ENCODE data around the gene ADAT2. TPM values are rescaled to one million over a fixed set of nuclear protein-coding genes. Genes with fewer than 3 reads are reported as not detected.
A peak's percentile ranks its signal among the peaks of the same experiment; 100 is the strongest.

ADAT2 gene
- total and polyA plus RNA-seq, 2 of the 8 experiments (the other 6 are each of a cell fraction or from before 2014, with no cell fraction given): 4.3 to 11.8 TPM

GRCh38 chr6:143374014-143374413, 76.5 kb downstream of the ADAT2 start:
- H2BK20ac ChIP-seq (ENCODE audit: low read length): no peak overlapping the region
- no peaks in the 10 kb centered on the region for H4K20me1 ChIP-seq (replicated peaks in 1 of 2; ENCODE audit: control insufficient read depth in 1 of 2, insufficient read depth in 2 of 2, low read length in 2 of 2)
- CTCF ChIA-PET (ENCODE audit: partially characterized antibody): interaction anchor here (0.6 to 1.3 kb wide), 3 partner anchors 10 to 94 kb away, joined by 3 to 4 read pairs (median 3); no protein-coding TSS in a partner anchor
- no peak overlapping the region for H3K23ac ChIP-seq (ENCODE audit: insufficient read length)
- no peak overlapping the region for H3K14ac ChIP-seq (ENCODE audit: insufficient read length)
- FAIRE-seq (no peak), DNase-seq (ENCODE audit: low read depth in 1 of 2, low spot score in 2 of 2) (no peak)
- H3K27me3 ChIP-seq (replicated peaks in 1 of 4; ENCODE audit: control insufficient read depth in 3 of 4, extremely low read depth in 1 of 4, insufficient read depth in 3 of 4, low read length in 3 of 4): no peaks in the 10 kb centered on the region
- H2BK15ac ChIP-seq (ENCODE audit: low read length): no peak overlapping the region
- no peak overlapping the region for H2BK5ac ChIP-seq (ENCODE audit: low read depth, low read length)
- no peak overlapping the region for H4K5ac ChIP-seq (ENCODE audit: insufficient read length, low read depth, low read length)
- no peak overlapping the region for H2BK12ac ChIP-seq (ENCODE audit: low read depth, low read length)
- no peak overlapping the region for H2AFZ ChIP-seq (ENCODE audit: low read length)
- no peaks in the 10 kb centered on the region for H3K4me1 ChIP-seq (replicated peaks in 1 of 4; ENCODE audit: control insufficient read depth in 3 of 4, insufficient read depth in 4 of 4, low read length in 3 of 4)
- no peak overlapping the region for H2AK5ac ChIP-seq (ENCODE audit: low read depth, low read length)
- no peak overlapping the region for H3K9ac ChIP-seq (replicated peaks in 1 of 4; ENCODE audit: extremely low read depth in 1 of 4, low read depth in 3 of 4, low read length in 3 of 4)
- no peak overlapping the region for H3K56ac ChIP-seq (replicated peaks; ENCODE audit: insufficient read length, low read depth, low read length)
- H4K8ac ChIP-seq (ENCODE audit: extremely low read depth, insufficient read depth, low read length): no peak overlapping the region
- no peak overlapping the region for H3K4me2 ChIP-seq (ENCODE audit: insufficient read depth in 1 of 2, low read depth in 2 of 2, low read length in 2 of 2)
- H3K18ac ChIP-seq (ENCODE audit: extremely low read depth, low read length): no peak overlapping the region
- no peak overlapping the region for H4K91ac ChIP-seq (replicated peaks; ENCODE audit: insufficient read length, low read length)
- H3K36me3 ChIP-seq (ENCODE audit: control insufficient read depth in 2 of 4, insufficient read depth in 4 of 4, low read length in 3 of 4): no peaks in the 10 kb centered on the region
- H3K27ac ChIP-seq (ENCODE audit: low read depth, low read length): no peak overlapping the region
- no peaks in the 10 kb centered on the region for H3K79me1 ChIP-seq (ENCODE audit: low read depth, low read length)
- no peak overlapping the region for H3K4ac ChIP-seq (replicated peaks; ENCODE audit: insufficient read length, low read depth, low read length)
- 87% methylated on average over 2 of the region's 2 CpGs; no CpG with 5 or more reads in 1 of the 2 experiments for WGBS, 2 experiments (ENCODE audit: extremely low coverage in 1 of 2, insufficient coverage in 1 of 2, insufficient read length in 1 of 2, insufficient replicate concordance in 2 of 2, low coverage in 1 of 2, low lambda C conversion rate in 2 of 2, missing lambda C conversion rate in 1 of 2)
- no peak overlapping the region for H3K4me3 ChIP-seq (ENCODE audit: extremely low read depth in 1 of 4, insufficient read depth in 2 of 4, low read depth in 3 of 4, low read length in 4 of 4)
- no peak overlapping the region for H2BK120ac ChIP-seq (replicated peaks; ENCODE audit: low read depth, low read length)
- no peaks in the 10 kb centered on the region for H3K79me2 ChIP-seq (ENCODE audit: control insufficient read depth in 1 of 2, insufficient read depth in 2 of 2, low read length in 2 of 2)
- POLR2A ChIA-PET (ENCODE audit: partially characterized antibody): no interaction called here
- TF ChIP-seq RAD21 (IDR thresholded peaks at IDR 0.05 in 1 of 2, conservative IDR thresholded peaks at IDR 0.05 in 1 of 2; ENCODE audit: low read depth in 2 of 2, low read length in 2 of 2): peak; percentile 26 to 34; a peak in 2 of 4 replicates
- no peak for TF ChIP-seq NRF1 (IDR thresholded peaks at IDR 0.05; ENCODE audit: low read depth, low read length)
- TF ChIP-seq MAX (IDR thresholded peaks at IDR 0.05): no peak
- TF ChIP-seq EZH2 (IDR thresholded peaks at IDR 0.05; ENCODE audit: low read depth, low read length, severe bottlenecking): no peak
- no peak for TF ChIP-seq SRF (IDR thresholded peaks at IDR 0.05; ENCODE audit: low read depth, low read length)
- no peaks in the 10 kb centered on the region for H3K9me3 ChIP-seq (ENCODE audit: insufficient read depth in 2 of 2, low read depth in 1 of 2, low read length in 1 of 2)
- peaks cover 3% of the 10 kb centered on the region; the same call in 1 of the 2 replicates for H3K23me2 ChIP-seq (ENCODE audit: low read depth, low read length)
